Gastrocnemius medialis (tissue), 4 donors: ENCODE data around the gene NKX6-2.

Source experiments
- POLR2A ChIP-seq, 2 donors: fragments of 450-650 bp; IDR thresholded peaks; one replicate each; pipeline ENCODE4 v1.6.1; 2017; ENCODE audit warnings: antibody characterized with exemption in 2 of 2, mild to moderate bottlenecking in 2 of 2, moderate library complexity in 2 of 2
- TF ChIP-seq, protein P1 (sequence below), 5 experiments: fragments of 450-650 bp in 3 of 5; fragments of 200-600 bp in 2 of 5; sonication (generic) in 2 of 5; IDR thresholded peaks in 4 of 5; conservative IDR thresholded peaks in 1 of 5; 1 replicate in 4 of 5; 2 replicates in 1 of 5; pipeline ENCODE4 v1.5.1; 2016 to 2019; ENCODE audit warnings: antibody characterized with exemption in 5 of 5, mild to moderate bottlenecking in 3 of 5, moderate library complexity in 3 of 5

DNA sequence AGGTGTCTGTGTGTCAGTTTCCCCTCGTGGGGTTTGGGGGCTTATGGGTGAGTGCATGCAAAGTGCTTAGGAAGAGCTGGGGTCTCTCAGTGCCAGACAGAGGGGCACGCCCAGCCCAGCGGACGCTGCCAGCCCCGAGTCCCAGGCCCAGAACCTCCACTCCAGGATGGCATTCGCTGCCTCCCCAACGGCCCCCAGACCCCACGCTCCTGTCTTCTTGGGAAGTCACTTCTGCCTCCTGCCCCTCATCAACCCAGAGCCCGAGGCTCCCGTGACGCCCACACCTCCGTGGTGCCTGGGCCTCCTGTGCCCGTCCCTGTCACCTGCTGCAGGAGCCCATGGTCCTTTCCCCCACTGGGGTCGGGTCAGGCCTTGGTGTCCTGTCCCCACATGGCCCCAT lies 35.0 kb downstream of the NKX6-2 start:
- TF ChIP-seq, protein P1, sequence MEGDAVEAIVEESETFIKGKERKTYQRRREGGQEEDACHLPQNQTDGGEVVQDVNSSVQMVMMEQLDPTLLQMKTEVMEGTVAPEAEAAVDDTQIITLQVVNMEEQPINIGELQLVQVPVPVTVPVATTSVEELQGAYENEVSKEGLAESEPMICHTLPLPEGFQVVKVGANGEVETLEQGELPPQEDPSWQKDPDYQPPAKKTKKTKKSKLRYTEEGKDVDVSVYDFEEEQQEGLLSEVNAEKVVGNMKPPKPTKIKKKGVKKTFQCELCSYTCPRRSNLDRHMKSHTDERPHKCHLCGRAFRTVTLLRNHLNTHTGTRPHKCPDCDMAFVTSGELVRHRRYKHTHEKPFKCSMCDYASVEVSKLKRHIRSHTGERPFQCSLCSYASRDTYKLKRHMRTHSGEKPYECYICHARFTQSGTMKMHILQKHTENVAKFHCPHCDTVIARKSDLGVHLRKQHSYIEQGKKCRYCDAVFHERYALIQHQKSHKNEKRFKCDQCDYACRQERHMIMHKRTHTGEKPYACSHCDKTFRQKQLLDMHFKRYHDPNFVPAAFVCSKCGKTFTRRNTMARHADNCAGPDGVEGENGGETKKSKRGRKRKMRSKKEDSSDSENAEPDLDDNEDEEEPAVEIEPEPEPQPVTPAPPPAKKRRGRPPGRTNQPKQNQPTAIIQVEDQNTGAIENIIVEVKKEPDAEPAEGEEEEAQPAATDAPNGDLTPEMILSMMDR (IDR thresholded peaks at IDR 0.05 in 4 of 5, conservative IDR thresholded peaks at IDR 0.05 in 1 of 5): no peak
- no peak for TF ChIP-seq POLR2A (IDR thresholded peaks at IDR 0.05)
